Fibroblast of skin of back (primary cell): ENCODE measurements around the gene PHTF2. TPM values are rescaled to one million over a fixed set of nuclear protein-coding genes. Genes with fewer than 3 reads are reported as not detected.
"Not testable (repeated sequence)": the region's sequence is repeated elsewhere in the genome, so short reads cannot be mapped to it uniquely, and the experiment has no call there.

Experiments used
- DNase-seq: peaks from one replicate; pipeline ENCODE4 v3.0.0-alpha.2; 2013
- polyA plus RNA-seq, 2 experiments: library from polyadenylated mRNA; unstranded; fragments of 120-200 nt; gene quantifications; one replicate each; pipeline ENCODE4 v1.2.1, GENCODE V29; 2013; ENCODE audit not compliant: insufficient read length in 2 of 2

Gene PHTF2
- 28.3 TPM for polyA plus RNA-seq (2013, experiment 1 of 2; ENCODE audit: insufficient read length)
- polyA plus RNA-seq (2013, experiment 2 of 2; ENCODE audit: insufficient read length) = 28.8 TPM

- DNase-seq = peak; percentile 100
Measured at GRCh38 chr7:77798394-77799077, at the start of gene PHTF2, which contains the start of gene TMEM60. TSS of gene PHTF2 (plus strand) at chr7:77798773. TSS of gene TMEM60 (minus strand) at chr7:77798434. CDS start at chr7:77794373, 4,061 bp downstream.

GRCh38 chr7:77752016-77752415, 46.6 kb upstream of the PHTF2 start:
- no peak for DNase-seq

- DNase-seq = no peak
Measured at GRCh38 chr7:77753173-77753572, 45.4 kb upstream of the PHTF2 start.

GRCh38 chr7:77757589-77757988, 41.0 kb upstream of the PHTF2 start:
- no peak for DNase-seq

- peak; percentile 60 for DNase-seq
Measured at GRCh38 chr7:77759294-77759889, 39.2 kb upstream of the PHTF2 start.

GRCh38 chr7:77760809-77761453, 37.6 kb upstream of the PHTF2 start:
- no peak for DNase-seq

GRCh38 chr7:77765481-77765880, 33.1 kb upstream of the PHTF2 start:
- no peak for DNase-seq

- DNase-seq = peak; percentile 58
Measured at GRCh38 chr7:77765906-77766800, 32.4 kb upstream of the PHTF2 start.

GRCh38 chr7:77766801-77767605, 31.6 kb upstream of the PHTF2 start:
- no peak for DNase-seq

GRCh38 chr7:77770316-77770715, 28.3 kb upstream of the PHTF2 start:
- DNase-seq = no peak

GRCh38 chr7:77771901-77772300, 26.7 kb upstream of the PHTF2 start:
- DNase-seq = no peak

GRCh38 chr7:77778535-77778934, 20.0 kb upstream of the PHTF2 start:
- no peak for DNase-seq

- DNase-seq = no peak
Measured at GRCh38 chr7:77782383-77782782, 16.2 kb upstream of the PHTF2 start.

GRCh38 chr7:77783111-77783510, 15.5 kb upstream of the PHTF2 start:
- DNase-seq = no peak

- DNase-seq = no peak
Measured at GRCh38 chr7:77783545-77783944, 15.0 kb upstream of the PHTF2 start.

GRCh38 chr7:77784426-77784825, 14.1 kb upstream of the PHTF2 start:
- not testable (repeated sequence) for DNase-seq

GRCh38 chr7:77786018-77786417, 12.6 kb upstream of the PHTF2 start:
- no peak for DNase-seq

GRCh38 chr7:77786741-77787140, 11.8 kb upstream of the PHTF2 start:
- DNase-seq = no peak

- DNase-seq = no peak
Measured at GRCh38 chr7:77788327-77788902, 10.2 kb upstream of the PHTF2 start.

- no peak for DNase-seq
Measured at GRCh38 chr7:77791336-77791735, 7.2 kb upstream of the PHTF2 start.

GRCh38 chr7:77791956-77792355, 6.6 kb upstream of the PHTF2 start:
- DNase-seq = no peak
